HepG2 (cell line): ENCODE results near the gene AKR7A2. TPM values are rescaled to one million over a fixed set of nuclear protein-coding genes. Genes with fewer than 3 reads are reported as not detected.

Experiments used
- ATAC-seq: fragments of 200-7000 bp; cut with Tn5 transposase; 3 replicates; pipeline ENCODE4 v1.9.1; 2020; ENCODE audit warnings: mild to moderate bottlenecking, moderate library complexity
- BruUV-seq: library from RNA; stranded (reverse); fragments of 400-500 nt; replicated peaks from 2 replicates; lab custom pipeline; 2021; lab: Mats Ljungman, UMichigan
- CTCF ChIA-PET: fragments of 300-600 bp; formaldehyde crosslinking; extraction: SDS; loops from one replicate; lab custom pipeline; 2021; ENCODE audit warnings: low total read pairs, inconsistent platforms, low intra/inter-chr PET ratio; lab: Yijun Ruan, JAX
- POLR2A ChIA-PET: fragments of 350-600 bp; sonication (Branson Sonifier 250); formaldehyde crosslinking; loops from one replicate; lab custom pipeline; 2020; ENCODE audit warnings: antibody characterized with exemption, inconsistent platforms; lab: Yijun Ruan, JAX
- DNase-seq: peaks from one replicate; pipeline ENCODE4 v3.0.0-alpha.2; 2015; ENCODE audit warnings: low spot score
- FAIRE-seq: peaks from 3 replicates; lab custom pipeline; 2011; peaks lifted over from hg19 to GRCh38; lab: Jason Lieb, UNC
- H2AFZ ChIP-seq: one replicate; pipeline ENCODE4 v1.6.1; 2011; ENCODE audit warnings: low read length, inconsistent platforms
- H3K27ac ChIP-seq: fragments of 300-600 bp; 3 replicates; pipeline ENCODE4 v1.8.0; 2011; ENCODE audit warnings: mixed run types, mild to moderate bottlenecking, mixed read lengths, low read length, inconsistent platforms; ENCODE audit not compliant: insufficient read depth; ENCODE audit errors: extremely low read length
- H3K27me3 ChIP-seq, 2 experiments: fragments of 200-600 bp in 1 of 2; 2 replicates in 1 of 2; 3 replicates in 1 of 2; pipeline versions ENCODE4 v1.6.0 to v1.8.0; 2011; ENCODE audit warnings: low read length in 2 of 2, mild to moderate bottlenecking in 2 of 2, moderate library complexity in 2 of 2, inconsistent platforms in 1 of 2; ENCODE audit not compliant: insufficient read depth in 2 of 2, control insufficient read depth in 1 of 2
- H3K36me3 ChIP-seq, 2 experiments: fragments of 200-600 bp in 1 of 2; replicated peaks in 1 of 2; 2 replicates in 1 of 2; 3 replicates in 1 of 2; pipeline versions ENCODE4 v1.5.1 to v1.8.0; 2011; ENCODE audit warnings: low read length in 2 of 2, inconsistent platforms in 1 of 2; ENCODE audit not compliant: insufficient read depth in 2 of 2, control insufficient read depth in 1 of 2
- H3K4me1 ChIP-seq: 2 replicates; pipeline ENCODE4 v1.5.1; 2012; ENCODE audit warnings: low read length, inconsistent platforms; ENCODE audit not compliant: insufficient read depth
- H3K4me2 ChIP-seq: 2 replicates; pipeline ENCODE4 v1.6.0; 2011; ENCODE audit warnings: low read depth, low read length, inconsistent platforms
- H3K4me3 ChIP-seq, 3 experiments: fragments of 200-600 bp in 1 of 3; sonication (generic), shearing (Covaris generic) in 1 of 3; replicated peaks in 1 of 3; 2 replicates each; pipeline ENCODE4 v1.5.1; 2011 to 2016; ENCODE audit warnings: low read length in 3 of 3, inconsistent platforms in 2 of 3, low read depth in 2 of 3, mild to moderate bottlenecking in 2 of 3, control low read depth in 1 of 3, mixed read lengths in 1 of 3; ENCODE audit not compliant: insufficient read depth in 1 of 3
- H3K79me2 ChIP-seq: one replicate; pipeline ENCODE4 v1.6.1; 2011; ENCODE audit warnings: low read length, inconsistent platforms; ENCODE audit not compliant: insufficient read depth
- H3K9ac ChIP-seq: 2 replicates; pipeline ENCODE4 v1.6.0; 2011; ENCODE audit warnings: mild to moderate bottlenecking, low read depth, low read length, inconsistent platforms; ENCODE audit not compliant: insufficient read depth
- H3K9me3 ChIP-seq: 2 replicates; pipeline ENCODE4 v1.5.1; 2012; ENCODE audit warnings: mild to moderate bottlenecking, low read length
- H4K20me1 ChIP-seq: 2 replicates; pipeline ENCODE4 v1.6.0; 2011; ENCODE audit warnings: inconsistent platforms, mild to moderate bottlenecking, low read length, moderate library complexity; ENCODE audit not compliant: insufficient read depth
- JUND ChIP-seq: sonication (generic); formaldehyde crosslinking; IDR thresholded peaks from 2 replicates; pipeline ENCODE4 v1.8.0; 2022; ENCODE audit warnings: mild to moderate bottlenecking, missing genetic modification reagents
- POGZ ChIP-seq: sonication (generic); formaldehyde crosslinking; IDR thresholded peaks from 2 replicates; pipeline ENCODE4 v1.4.0; 2020; ENCODE audit warnings: mild to moderate bottlenecking, missing genetic modification reagents
- POLR2G ChIP-seq: fragments of 200-400 bp; formaldehyde crosslinking; IDR thresholded peaks from 2 replicates; pipeline ENCODE4 v1.6.1; 2018; ENCODE audit warnings: mild to moderate bottlenecking, low read depth, low read length, moderate library complexity
- SOX5 ChIP-seq: IDR thresholded peaks from 2 replicates; pipeline ENCODE4 v1.6.1; 2016; ENCODE audit warnings: borderline replicate concordance
- ZMYM4 ChIP-seq: sonication (generic); formaldehyde crosslinking; IDR thresholded peaks from 2 replicates; pipeline ENCODE4 v1.8.1; 2023; ENCODE audit warnings: mild to moderate bottlenecking, missing genetic modification reagents
- ZNF121 ChIP-seq: sonication (generic); formaldehyde crosslinking; IDR thresholded peaks from 2 replicates; pipeline ENCODE4 v1.5.0; 2020; ENCODE audit warnings: mild to moderate bottlenecking, missing genetic modification reagents
- ZNF7 ChIP-seq: IDR thresholded peaks from 2 replicates; pipeline ENCODE4 v1.6.1; 2016; ENCODE audit warnings: missing biosample characterization, missing genetic modification reagents
- WGBS: methylation state at CpG from one replicate; pipeline ENCODE4 v1.1.6; 2017; ENCODE audit warnings: low lambda C conversion rate; 5-methylcytosine and 5-hydroxymethylcytosine counted together
- in situ Hi-C: cut with HindIII; loops from 2 replicates; pipeline ENCODE4 v1.10.0; 2017; ENCODE audit warnings: low pct_unique_long_range_greater_than_20kb; ENCODE audit not compliant: extremely low pct_ligation_motif_present
- intact Hi-C: fragments of 100-400 bp; cut with micrococcal nuclease; formaldehyde crosslinking; loops from one replicate; pipeline ENCODE4 v1.10.0; 2022; ENCODE audit not compliant: unreplicated experiment
- polyA plus RNA-seq, 8 experiments: library from polyadenylated mRNA; depleted of rRNA in 3 of 8; stranded (reverse) in 7 of 8; unstranded in 1 of 8; fragments of >200 nt; fragmentation: Illumina TruSeq in 4 of 8; extraction: Trizol in 4 of 8; gene quantifications; 2 replicates each; pipeline versions ENCODE4 v1.2.1 to v1.2.3, GENCODE V29; 2011 to 2016; ENCODE audit warnings: low read depth in 4 of 8, missing spikeins in 1 of 8, mixed read lengths in 1 of 8; ENCODE audit not compliant: insufficient read depth in 1 of 8
- total RNA-seq, 5 experiments: library from RNA; depleted of rRNA; stranded (reverse); fragments of >200 nt; fragmentation: Illumina TruSeq; extraction: Trizol; gene quantifications; 2 replicates each; pipeline ENCODE4 v1.2.3, GENCODE V29; 2016; ENCODE audit warnings: low read depth in 1 of 5
- TF ChIP-seq, protein P1 (sequence below): sonication (generic); formaldehyde crosslinking; IDR thresholded peaks from 2 replicates; pipeline ENCODE4 v1.4.0; 2020; ENCODE audit warnings: missing genetic modification reagents

Gene AKR7A2
- total and polyA plus RNA-seq, 2 of the 13 experiments (the other 11 are each of a cell fraction or from before 2014, with no cell fraction given) = 45.2 to 75.6 TPM

DNA sequence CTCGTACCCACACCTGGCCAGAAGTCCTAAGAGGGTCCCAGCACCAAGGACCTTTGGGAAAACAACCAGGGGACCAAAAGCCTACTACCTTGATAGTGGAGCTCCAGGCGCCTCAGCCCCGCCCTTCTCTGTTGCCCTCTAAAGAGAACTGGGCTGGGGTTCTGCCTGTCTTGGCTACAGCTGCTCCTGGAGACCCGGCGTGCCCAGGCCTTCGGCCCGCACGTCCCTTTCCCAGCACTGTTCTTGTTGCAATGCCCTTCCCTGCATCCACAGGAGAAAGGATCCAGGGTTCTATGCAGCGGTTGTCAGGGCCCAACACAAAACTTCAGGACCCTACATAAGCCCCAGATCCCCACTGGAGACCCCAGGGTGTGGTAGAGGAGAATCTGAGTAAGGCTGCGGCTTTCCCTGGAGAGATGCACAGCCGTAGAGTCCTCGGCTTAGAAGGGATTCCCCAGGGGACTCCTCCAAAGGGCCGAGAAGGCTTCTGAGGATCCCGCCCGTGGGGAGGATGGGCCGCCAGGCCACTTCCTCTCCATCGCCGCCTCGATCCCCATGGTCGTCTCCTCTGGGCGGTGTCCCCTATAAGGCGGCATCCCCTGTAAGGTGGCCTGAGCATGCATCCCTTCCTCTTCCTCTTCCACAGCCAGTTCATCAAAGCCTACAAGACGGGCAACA is 12.2 kb upstream of the AKR7A2 start (continued):
- TF ChIP-seq, protein P1, sequence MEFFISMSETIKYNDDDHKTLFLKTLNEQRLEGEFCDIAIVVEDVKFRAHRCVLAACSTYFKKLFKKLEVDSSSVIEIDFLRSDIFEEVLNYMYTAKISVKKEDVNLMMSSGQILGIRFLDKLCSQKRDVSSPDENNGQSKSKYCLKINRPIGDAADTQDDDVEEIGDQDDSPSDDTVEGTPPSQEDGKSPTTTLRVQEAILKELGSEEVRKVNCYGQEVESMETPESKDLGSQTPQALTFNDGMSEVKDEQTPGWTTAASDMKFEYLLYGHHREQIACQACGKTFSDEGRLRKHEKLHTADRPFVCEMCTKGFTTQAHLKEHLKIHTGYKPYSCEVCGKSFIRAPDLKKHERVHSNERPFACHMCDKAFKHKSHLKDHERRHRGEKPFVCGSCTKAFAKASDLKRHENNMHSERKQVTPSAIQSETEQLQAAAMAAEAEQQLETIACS (CRISPR knock-in tag) = no peak
- TF ChIP-seq SOX5 (CRISPR knock-in tag) = no peak
- TF ChIP-seq, all 625 proteins: peak for 0

DNA sequence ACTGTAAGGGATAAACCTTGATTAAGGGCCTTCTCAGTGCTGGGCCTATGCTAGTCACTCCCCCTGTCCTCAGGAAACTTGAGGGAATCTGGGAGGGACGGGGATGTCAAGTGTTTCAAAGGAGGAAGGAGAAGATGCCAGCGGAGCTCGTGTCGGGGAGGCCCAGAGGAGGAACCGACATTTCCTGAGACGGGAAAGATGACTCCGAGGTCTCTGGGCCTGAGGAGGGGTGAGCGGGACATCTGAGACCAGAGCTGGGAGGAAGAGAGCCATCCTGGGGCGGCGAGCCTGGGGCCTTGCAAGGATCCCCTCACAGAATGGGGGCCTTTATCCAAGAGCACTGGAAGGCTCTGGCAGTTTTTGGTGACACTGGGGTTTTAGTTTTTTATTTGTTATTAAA is 10.5 kb upstream of the AKR7A2 start:
- in situ Hi-C loops = no loop called here
- intact Hi-C loops = no loop called here
- WGBS = 87% methylated on average over 10 of the region's 10 CpGs

DNA sequence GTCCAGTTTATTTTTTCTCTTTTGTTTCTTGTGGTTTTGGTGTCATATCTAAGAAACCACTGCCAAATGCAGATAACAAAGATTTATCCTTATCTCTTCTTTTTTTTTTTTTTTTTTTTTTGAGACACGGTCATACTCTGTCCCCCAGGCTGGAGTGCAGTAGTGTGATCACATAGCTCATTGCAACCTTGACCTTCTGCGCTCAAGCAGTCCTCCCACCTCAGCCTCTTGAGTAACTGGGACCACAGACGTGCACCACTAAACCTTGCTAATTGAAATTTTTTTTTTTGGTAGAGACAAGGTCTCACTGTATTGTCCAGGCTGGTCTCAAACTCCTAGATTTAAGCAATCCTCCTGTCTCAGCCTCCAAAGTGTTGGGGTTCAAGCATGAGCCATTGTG is 9.1 kb upstream of the AKR7A2 start:
- ATAC-seq (no peak), FAIRE-seq (no peak), DNase-seq (no peak)
- ChIA-PET CTCF (no interaction called here), POLR2A (no interaction called here)
- Histone ChIP-seq H3K27me3 (no peaks in the 10 kb centered on the region), H3K27ac (no peak overlapping the region), H2AFZ (no peak overlapping the region), H3K4me3 (no peak overlapping the region), H3K9ac (no peak overlapping the region), H3K9me3 (no peaks in the 10 kb centered on the region), H3K79me2 (no peaks in the 10 kb centered on the region), H3K36me3 (peaks cover 15 to 52% of the 10 kb centered on the region in 2 experiments), H4K20me1 (no peaks in the 10 kb centered on the region), H3K4me2 (no peak overlapping the region), H3K4me1 (peaks cover 2% of the 10 kb centered on the region; the same call in 1 of the 2 replicates)
- in situ Hi-C loops (no loop called here), intact Hi-C loops (no loop called here)
- BruUV-seq = no TSS peak
- no peak for TF ChIP-seq POLR2G
- TF ChIP-seq ZNF121 (CRISPR knock-in tag) = no peak
- TF ChIP-seq JUND (CRISPR knock-in tag) = no peak
- no peak for TF ChIP-seq ZMYM4
- TF ChIP-seq, all 625 proteins: peak for 0
- WGBS = 89% methylated on average over 3 of the region's 3 CpGs

More for the DNA sequence above, 10.5 kb upstream of the AKR7A2 start:
- no TSS peak for BruUV-seq
- Histone ChIP-seq H3K9ac (no peak overlapping the region), H3K9me3 (no peaks in the 10 kb centered on the region), H2AFZ (no peak overlapping the region), H3K27me3 (no peaks in the 10 kb centered on the region), H4K20me1 (no peaks in the 10 kb centered on the region), H3K4me3 (no peak overlapping the region), H3K4me1 (no peaks in the 10 kb centered on the region), H3K27ac (no peak overlapping the region), H3K4me2 (no peak overlapping the region), H3K36me3 (peaks cover 19 to 60% of the 10 kb centered on the region in 2 experiments), H3K79me2 (no peaks in the 10 kb centered on the region)
- DNase-seq (no peak), FAIRE-seq (no peak), ATAC-seq (no peak)
- TF ChIP-seq POGZ (no peak), ZNF7 (no peak)
- CTCF ChIA-PET = no interaction called here
- POLR2A ChIA-PET = no interaction called here
